ENCODE measurements around the gene STK36.

DNA sequence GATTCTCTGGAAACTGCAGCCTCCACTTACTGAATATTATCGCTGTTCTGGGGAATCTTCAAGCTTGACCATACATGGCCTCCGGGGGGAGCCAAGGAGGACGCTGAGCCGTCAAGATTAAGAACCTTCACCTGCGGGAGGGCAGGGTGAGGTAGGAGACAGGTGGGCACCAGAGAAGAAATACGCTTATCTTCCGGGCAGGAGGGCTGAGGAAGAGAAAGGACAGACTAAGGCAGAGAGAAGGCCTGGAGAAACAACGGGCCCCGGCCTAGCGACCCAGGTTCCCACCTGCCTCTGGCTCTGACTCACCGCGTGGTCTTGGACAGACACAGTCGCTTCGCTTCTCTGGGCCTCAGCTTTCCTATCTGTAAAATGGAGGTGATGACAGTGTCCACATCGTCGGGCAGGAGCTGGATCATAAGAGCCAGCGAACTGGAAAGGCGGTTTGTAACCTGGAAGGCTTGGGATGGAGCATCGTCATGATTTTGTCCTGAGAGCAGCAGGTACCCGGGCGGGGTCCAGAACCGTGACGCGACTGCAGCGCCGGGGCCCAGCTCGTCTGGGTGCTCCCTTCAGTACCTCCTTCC, 13.1 kb upstream of the STK36 start:
- TF ChIP-seq EZH2phosphoT487 (IDR thresholded peaks at IDR 0.05; ENCODE audit: low read depth) (no peak), CTCF (IDR thresholded peaks at IDR 0.05; ENCODE audit: low read depth, low read length) (peak; percentile 41)
